Measurements from ENCODE around the gene FNIP1.
A peak's percentile ranks its signal among the peaks of the same experiment; 100 is the strongest.

The FNIP1 gene

DNA sequence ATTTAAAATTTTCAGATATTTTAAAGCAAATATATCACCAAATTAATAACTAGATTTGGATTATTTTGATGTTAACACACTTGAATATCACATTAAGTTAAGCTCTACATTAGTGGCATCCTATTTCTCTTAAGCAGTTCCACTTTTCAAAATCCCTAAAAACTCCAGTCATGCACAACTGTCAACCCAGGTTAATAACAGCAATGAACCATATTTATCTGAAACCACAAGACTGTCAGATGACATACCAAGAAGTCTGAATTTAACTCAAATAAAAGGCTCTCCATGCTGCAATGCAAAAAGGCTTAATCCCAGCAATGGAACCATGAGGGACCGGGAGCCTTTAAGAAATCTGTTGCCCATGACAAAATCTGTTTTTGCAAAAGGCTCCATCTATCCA lies 27.5 kb downstream of the FNIP1 start:
- Histone ChIP-seq H3K9ac (ENCODE audit: low read length) (no peak overlapping the region), H3K27me3 (replicated peaks; ENCODE audit: control insufficient read depth, insufficient read depth, low read length) (no peaks in the 10 kb centered on the region), H3K4me1 (ENCODE audit: control insufficient read depth, insufficient read depth, low read length) (peaks cover 15% of the 10 kb centered on the region), H3K9me3 (ENCODE audit: control insufficient read depth, low read length) (no peaks in the 10 kb centered on the region), H3K4me3 (ENCODE audit: low read length) (no peak overlapping the region), H3K36me3 (ENCODE audit: control insufficient read depth, insufficient read depth, low read length, severe bottlenecking) (peaks cover 4% of the 10 kb centered on the region)
- peak; percentile 23 for DNase-seq (ENCODE audit: low read depth)

- Histone ChIP-seq H3K9me3 (ENCODE audit: control insufficient read depth, low read length) (peaks cover 3% of the 10 kb centered on the region), H3K9ac (ENCODE audit: low read length) (no peak overlapping the region), H3K27me3 (replicated peaks; ENCODE audit: control insufficient read depth, insufficient read depth, low read length) (no peaks in the 10 kb centered on the region), H3K4me3 (ENCODE audit: low read length) (no peak overlapping the region), H3K4me1 (ENCODE audit: control insufficient read depth, insufficient read depth, low read length) (peaks cover 15% of the 10 kb centered on the region), H3K36me3 (ENCODE audit: control insufficient read depth, insufficient read depth, low read length, severe bottlenecking) (peaks cover 12% of the 10 kb centered on the region)
- no peak for DNase-seq (ENCODE audit: low read depth)
Measured at GRCh38 chr5:131767891-131768290, 28.9 kb downstream of the FNIP1 start.

DNA sequence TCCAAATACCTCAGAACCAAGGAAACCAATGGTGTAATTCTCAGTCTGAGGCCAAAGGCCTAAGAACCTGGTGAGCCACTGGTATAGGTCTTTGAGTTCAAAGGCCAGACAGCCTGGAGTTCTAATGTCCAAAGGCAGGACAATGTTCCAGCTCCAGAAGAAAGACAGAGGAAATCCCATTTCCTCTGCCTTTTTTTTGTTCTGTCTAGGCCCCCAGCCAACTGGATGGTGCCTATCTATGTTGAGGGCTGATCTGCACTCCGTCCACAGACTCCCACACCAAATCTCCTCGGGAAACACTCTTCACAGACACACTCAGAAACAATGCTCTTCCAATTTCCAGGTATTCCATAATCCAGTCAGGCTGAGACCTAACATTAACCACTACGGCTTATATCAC lies 30.1 kb downstream of the FNIP1 start:
- Histone ChIP-seq H3K27me3 (replicated peaks; ENCODE audit: control insufficient read depth, insufficient read depth, low read length) (no peaks in the 10 kb centered on the region), H3K4me1 (ENCODE audit: control insufficient read depth, insufficient read depth, low read length) (peaks cover 15% of the 10 kb centered on the region), H3K4me3 (ENCODE audit: low read length) (no peak overlapping the region), H3K9me3 (ENCODE audit: control insufficient read depth, low read length) (peaks cover 3% of the 10 kb centered on the region), H3K36me3 (ENCODE audit: control insufficient read depth, insufficient read depth, low read length, severe bottlenecking) (peaks cover 12% of the 10 kb centered on the region), H3K9ac (ENCODE audit: low read length) (no peak overlapping the region)
- no peak for DNase-seq (ENCODE audit: low read depth)

- no peak for DNase-seq (ENCODE audit: low read depth)
- Histone ChIP-seq H3K9me3 (ENCODE audit: control insufficient read depth, low read length) (peaks cover 3% of the 10 kb centered on the region), H3K36me3 (ENCODE audit: control insufficient read depth, insufficient read depth, low read length, severe bottlenecking) (peaks cover 12% of the 10 kb centered on the region), H3K9ac (ENCODE audit: low read length) (no peak overlapping the region), H3K27me3 (replicated peaks; ENCODE audit: control insufficient read depth, insufficient read depth, low read length) (no peaks in the 10 kb centered on the region), H3K4me1 (ENCODE audit: control insufficient read depth, insufficient read depth, low read length) (peaks cover 28% of the 10 kb centered on the region), H3K4me3 (ENCODE audit: low read length) (no peak overlapping the region)
Measured at GRCh38 chr5:131765261-131765660, 31.6 kb downstream of the FNIP1 start.

DNA sequence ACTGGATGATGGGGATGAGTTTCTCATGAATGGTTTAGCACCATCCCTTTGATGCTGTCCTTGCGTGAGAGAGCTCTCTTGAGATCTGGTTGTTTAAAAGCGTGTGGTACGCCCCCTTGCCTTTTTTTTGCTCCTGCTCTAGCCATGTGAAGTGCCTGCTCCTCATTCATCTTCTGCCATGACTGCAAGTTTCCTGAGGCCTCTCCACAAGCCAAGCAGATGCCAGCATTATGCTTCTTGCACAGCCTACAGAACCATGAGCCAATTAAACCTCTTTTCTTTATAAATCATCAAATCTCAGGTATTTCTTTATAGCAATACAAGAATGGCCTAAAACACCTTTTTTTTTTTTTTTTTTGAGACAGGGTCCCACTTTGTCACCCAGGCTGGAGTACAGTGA lies 32.8 kb downstream of the FNIP1 start:
- no peak for DNase-seq (ENCODE audit: low read depth)
- Histone ChIP-seq H3K9ac (ENCODE audit: low read length) (no peak overlapping the region), H3K4me1 (ENCODE audit: control insufficient read depth, insufficient read depth, low read length) (peaks cover 20% of the 10 kb centered on the region), H3K9me3 (ENCODE audit: control insufficient read depth, low read length) (peaks cover 3% of the 10 kb centered on the region), H3K27me3 (replicated peaks; ENCODE audit: control insufficient read depth, insufficient read depth, low read length) (no peaks in the 10 kb centered on the region), H3K4me3 (ENCODE audit: low read length) (no peak overlapping the region), H3K36me3 (ENCODE audit: control insufficient read depth, insufficient read depth, low read length, severe bottlenecking) (peaks cover 12% of the 10 kb centered on the region)

GRCh38 chr5:131760793-131761192 lies 36.0 kb downstream of the FNIP1 start:
- H3K4me1 ChIP-seq (ENCODE audit: control insufficient read depth, insufficient read depth, low read length): peaks cover 44% of the 10 kb centered on the region
- no peaks in the 10 kb centered on the region for H3K27me3 ChIP-seq (replicated peaks; ENCODE audit: control insufficient read depth, insufficient read depth, low read length)
- H3K9ac ChIP-seq (ENCODE audit: low read length): no peak overlapping the region
- peaks cover 12% of the 10 kb centered on the region for H3K36me3 ChIP-seq (ENCODE audit: control insufficient read depth, insufficient read depth, low read length, severe bottlenecking)
- peaks cover 3% of the 10 kb centered on the region for H3K9me3 ChIP-seq (ENCODE audit: control insufficient read depth, low read length)
- no peak overlapping the region for H3K4me3 ChIP-seq (ENCODE audit: low read length)
- DNase-seq (ENCODE audit: low read depth): no peak

DNA sequence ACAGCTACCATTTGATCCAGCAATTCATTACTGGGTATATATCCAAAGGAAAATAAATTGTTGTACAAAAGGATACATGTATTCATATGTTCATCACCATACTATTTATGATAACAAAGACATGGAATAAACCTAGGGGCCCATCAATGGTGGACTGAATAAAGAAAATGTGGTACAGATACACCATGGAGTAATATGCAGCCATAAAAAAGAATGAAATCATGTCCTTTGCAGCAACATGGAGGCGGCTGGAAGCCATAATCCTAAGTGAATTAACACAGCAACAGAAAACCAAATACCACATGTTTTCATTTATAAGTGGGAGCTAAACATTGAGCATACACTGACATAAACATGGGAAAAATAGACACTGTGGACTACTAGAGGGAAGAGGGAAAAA lies 37.1 kb downstream of the FNIP1 start:
- Histone ChIP-seq H3K9me3 (ENCODE audit: control insufficient read depth, low read length) (peaks cover 3% of the 10 kb centered on the region), H3K4me3 (ENCODE audit: low read length) (no peak overlapping the region), H3K27me3 (replicated peaks; ENCODE audit: control insufficient read depth, insufficient read depth, low read length) (no peaks in the 10 kb centered on the region), H3K36me3 (ENCODE audit: control insufficient read depth, insufficient read depth, low read length, severe bottlenecking) (peaks cover 12% of the 10 kb centered on the region), H3K4me1 (ENCODE audit: control insufficient read depth, insufficient read depth, low read length) (peaks cover 38% of the 10 kb centered on the region), H3K9ac (ENCODE audit: low read length) (no peak overlapping the region)
- no peak for DNase-seq (ENCODE audit: low read depth)

GRCh38 chr5:131758520-131758900 lies 38.3 kb downstream of the FNIP1 start:
- no peak for DNase-seq (ENCODE audit: low read depth)
- H3K9me3 ChIP-seq (ENCODE audit: control insufficient read depth, low read length): no peaks in the 10 kb centered on the region
- peaks cover 38% of the 10 kb centered on the region for H3K4me1 ChIP-seq (ENCODE audit: control insufficient read depth, insufficient read depth, low read length)
- no peaks in the 10 kb centered on the region for H3K27me3 ChIP-seq (replicated peaks; ENCODE audit: control insufficient read depth, insufficient read depth, low read length)
- H3K4me3 ChIP-seq (ENCODE audit: low read length): no peak overlapping the region
- peaks cover under 1% of the 10 kb centered on the region for H3K36me3 ChIP-seq (ENCODE audit: control insufficient read depth, insufficient read depth, low read length, severe bottlenecking)
- H3K9ac ChIP-seq (ENCODE audit: low read length): no peak overlapping the region

DNA sequence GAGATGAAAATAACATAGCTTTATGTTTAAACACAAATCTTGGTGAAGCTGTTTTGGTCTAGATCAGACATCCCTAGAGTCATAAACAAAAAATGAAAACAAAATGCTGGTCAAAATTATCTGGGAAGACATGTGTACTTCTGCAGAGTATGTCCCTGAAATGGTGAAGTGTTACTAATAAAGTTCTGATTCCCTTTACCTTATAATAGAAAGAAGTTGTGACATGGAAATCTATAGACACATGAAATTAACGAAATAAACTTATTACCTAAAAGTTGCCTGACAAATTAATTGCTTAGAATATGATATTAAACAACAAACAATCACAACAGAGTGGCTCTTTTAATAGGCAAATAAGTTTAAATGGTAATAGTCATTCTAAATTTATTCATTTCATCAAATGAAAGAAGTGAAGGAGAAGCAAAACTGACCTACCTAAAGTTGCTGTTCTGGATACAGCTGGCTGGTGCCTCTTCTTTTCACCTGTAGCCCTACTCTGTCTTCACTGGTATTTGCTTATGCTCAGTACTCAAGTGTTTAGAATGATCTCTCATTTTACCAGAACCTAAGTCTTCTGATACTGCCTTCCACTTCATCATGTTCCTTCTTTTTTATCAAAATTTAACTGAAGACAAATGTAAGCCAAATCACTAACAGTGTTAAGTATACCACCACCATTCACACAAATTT lies 38.8 kb downstream of the FNIP1 start:
- no peak overlapping the region for H3K4me3 ChIP-seq (ENCODE audit: low read length)
- no peaks in the 10 kb centered on the region for H3K9me3 ChIP-seq (ENCODE audit: control insufficient read depth, low read length)
- peaks cover 38% of the 10 kb centered on the region for H3K4me1 ChIP-seq (ENCODE audit: control insufficient read depth, insufficient read depth, low read length)
- no peak for DNase-seq (ENCODE audit: low read depth)
- no peak overlapping the region for H3K9ac ChIP-seq (ENCODE audit: low read length)
- no peaks in the 10 kb centered on the region for H3K27me3 ChIP-seq (replicated peaks; ENCODE audit: control insufficient read depth, insufficient read depth, low read length)
- H3K36me3 ChIP-seq (ENCODE audit: control insufficient read depth, insufficient read depth, low read length, severe bottlenecking): no peaks in the 10 kb centered on the region

GRCh38 chr5:131756942-131757341 lies 39.9 kb downstream of the FNIP1 start:
- Histone ChIP-seq H3K27me3 (replicated peaks; ENCODE audit: control insufficient read depth, insufficient read depth, low read length) (no peaks in the 10 kb centered on the region), H3K4me3 (ENCODE audit: low read length) (no peak overlapping the region), H3K9ac (ENCODE audit: low read length) (no peak overlapping the region), H3K9me3 (ENCODE audit: control insufficient read depth, low read length) (no peaks in the 10 kb centered on the region), H3K36me3 (ENCODE audit: control insufficient read depth, insufficient read depth, low read length, severe bottlenecking) (no peaks in the 10 kb centered on the region), H3K4me1 (ENCODE audit: control insufficient read depth, insufficient read depth, low read length) (peaks cover 38% of the 10 kb centered on the region)
- no peak for DNase-seq (ENCODE audit: low read depth)

- DNase-seq (ENCODE audit: low read depth): no peak
- Histone ChIP-seq H3K4me1 (ENCODE audit: control insufficient read depth, insufficient read depth, low read length) (peaks cover 24% of the 10 kb centered on the region), H3K9ac (ENCODE audit: low read length) (no peak overlapping the region), H3K36me3 (ENCODE audit: control insufficient read depth, insufficient read depth, low read length, severe bottlenecking) (no peaks in the 10 kb centered on the region), H3K9me3 (ENCODE audit: control insufficient read depth, low read length) (no peaks in the 10 kb centered on the region), H3K4me3 (ENCODE audit: low read length) (no peak overlapping the region), H3K27me3 (replicated peaks; ENCODE audit: control insufficient read depth, insufficient read depth, low read length) (no peaks in the 10 kb centered on the region)
Measured at GRCh38 chr5:131754363-131754762, 42.5 kb downstream of the FNIP1 start.

DNA sequence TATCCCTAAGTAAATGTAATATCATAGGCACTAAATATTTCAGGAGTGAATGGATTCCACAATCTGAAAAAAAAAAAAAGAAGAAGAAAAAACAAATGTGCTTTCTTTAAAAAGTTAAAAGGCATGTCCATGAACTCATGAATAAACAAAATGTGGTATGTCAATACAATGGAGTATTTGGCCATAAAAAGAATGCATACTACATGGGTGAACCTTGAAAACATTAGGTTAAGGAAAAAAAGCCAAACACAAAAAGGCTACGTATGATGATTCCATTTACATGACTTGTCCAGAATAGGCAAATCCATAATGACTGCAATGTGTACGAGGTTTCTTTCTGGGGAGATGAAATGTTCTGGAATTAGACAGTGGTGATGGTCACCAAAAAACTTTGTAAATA lies 45.3 kb downstream of the FNIP1 start:
- H3K27me3 ChIP-seq (replicated peaks; ENCODE audit: control insufficient read depth, insufficient read depth, low read length): no peaks in the 10 kb centered on the region

More for the DNA sequence above, 45.3 kb downstream of the FNIP1 start:
- no peaks in the 10 kb centered on the region for H3K9me3 ChIP-seq (ENCODE audit: control insufficient read depth, low read length)
- H3K4me3 ChIP-seq (ENCODE audit: low read length): no peak overlapping the region
- H3K4me1 ChIP-seq (ENCODE audit: control insufficient read depth, insufficient read depth, low read length): peaks cover 16% of the 10 kb centered on the region
- no peak overlapping the region for H3K9ac ChIP-seq (ENCODE audit: low read length)
- peak; percentile 34 for DNase-seq (ENCODE audit: low read depth)
- H3K36me3 ChIP-seq (ENCODE audit: control insufficient read depth, insufficient read depth, low read length, severe bottlenecking): peaks cover 3% of the 10 kb centered on the region

Data from adipocyte (in vitro differentiated cells).